ENCODE measurements around the gene KCNK18.

Gene KCNK18

DNA sequence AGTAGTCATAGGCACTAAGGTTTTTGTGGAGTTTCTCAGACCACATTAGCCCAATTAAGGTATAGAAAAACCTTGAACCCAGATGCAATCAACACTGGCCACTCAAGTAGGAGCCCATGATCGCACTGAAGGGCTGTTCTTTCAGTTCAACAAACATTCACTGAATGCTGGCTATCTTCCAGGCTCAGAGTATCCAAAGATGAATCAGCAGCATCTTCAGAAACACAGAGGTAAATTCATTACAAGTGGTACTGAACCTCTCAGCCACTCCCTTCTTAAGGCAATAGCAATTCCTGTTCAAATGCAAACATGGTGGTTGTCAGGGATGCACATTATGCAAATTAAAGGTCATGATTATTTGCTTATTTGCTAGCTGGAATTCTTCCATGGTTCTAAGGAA, 17.1 kb downstream of the KCNK18 start:
- no peak overlapping the region for H3K4me3 ChIP-seq (replicated peaks; ENCODE audit: low read depth, low read length)
- DNase-seq (ENCODE audit: low read depth): no peak
- TF ChIP-seq, protein P1, sequence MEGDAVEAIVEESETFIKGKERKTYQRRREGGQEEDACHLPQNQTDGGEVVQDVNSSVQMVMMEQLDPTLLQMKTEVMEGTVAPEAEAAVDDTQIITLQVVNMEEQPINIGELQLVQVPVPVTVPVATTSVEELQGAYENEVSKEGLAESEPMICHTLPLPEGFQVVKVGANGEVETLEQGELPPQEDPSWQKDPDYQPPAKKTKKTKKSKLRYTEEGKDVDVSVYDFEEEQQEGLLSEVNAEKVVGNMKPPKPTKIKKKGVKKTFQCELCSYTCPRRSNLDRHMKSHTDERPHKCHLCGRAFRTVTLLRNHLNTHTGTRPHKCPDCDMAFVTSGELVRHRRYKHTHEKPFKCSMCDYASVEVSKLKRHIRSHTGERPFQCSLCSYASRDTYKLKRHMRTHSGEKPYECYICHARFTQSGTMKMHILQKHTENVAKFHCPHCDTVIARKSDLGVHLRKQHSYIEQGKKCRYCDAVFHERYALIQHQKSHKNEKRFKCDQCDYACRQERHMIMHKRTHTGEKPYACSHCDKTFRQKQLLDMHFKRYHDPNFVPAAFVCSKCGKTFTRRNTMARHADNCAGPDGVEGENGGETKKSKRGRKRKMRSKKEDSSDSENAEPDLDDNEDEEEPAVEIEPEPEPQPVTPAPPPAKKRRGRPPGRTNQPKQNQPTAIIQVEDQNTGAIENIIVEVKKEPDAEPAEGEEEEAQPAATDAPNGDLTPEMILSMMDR (IDR thresholded peaks at IDR 0.05; ENCODE audit: low read length, missing control alignments): no peak

DNA sequence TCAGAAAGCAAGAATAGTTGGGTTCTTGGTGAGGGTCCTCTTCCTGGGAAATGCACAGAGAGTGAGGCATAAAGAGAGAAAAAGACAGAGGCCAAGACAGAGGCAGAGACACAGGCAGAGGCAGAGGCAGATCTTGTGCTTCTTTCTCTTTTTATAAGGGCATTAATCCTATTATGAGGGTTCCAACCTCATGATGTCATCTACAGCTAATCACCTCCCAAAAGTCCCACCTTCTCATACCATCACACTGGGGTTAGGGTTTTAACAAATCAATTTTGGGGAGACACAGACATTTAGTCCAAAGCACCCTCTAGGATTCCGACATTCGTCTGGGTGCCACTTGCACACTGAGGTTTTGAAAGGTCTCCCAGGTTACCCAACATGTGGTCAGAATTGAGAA, 17.8 kb downstream of the KCNK18 start:
- no peak overlapping the region for H3K4me3 ChIP-seq (replicated peaks; ENCODE audit: low read depth, low read length)
- TF ChIP-seq, protein P1 (IDR thresholded peaks at IDR 0.05; ENCODE audit: low read length, missing control alignments): no peak
- no peak for DNase-seq (ENCODE audit: low read depth)

DNA sequence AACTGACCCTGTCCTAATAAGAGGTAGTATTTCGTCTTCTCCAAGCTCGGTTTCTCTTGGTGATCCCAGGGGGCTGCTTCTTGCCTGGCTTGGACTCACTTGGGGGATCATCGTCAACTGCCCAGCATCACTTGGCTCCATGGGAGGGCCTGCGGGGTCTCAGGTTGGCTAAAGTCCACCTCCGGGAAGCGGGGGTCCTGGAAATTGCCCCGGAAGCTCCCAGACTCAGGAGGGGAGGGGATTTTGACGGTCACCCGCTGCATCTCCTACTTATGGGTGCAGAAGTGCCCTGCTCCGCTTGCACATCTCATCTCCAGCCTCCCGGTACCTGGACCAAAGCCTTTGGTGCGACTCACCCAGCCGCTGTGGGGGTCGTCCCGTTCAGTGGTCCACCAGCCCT, 18.7 kb downstream of the KCNK18 start:
- DNase-seq (ENCODE audit: low read depth): no peak
- TF ChIP-seq, protein P1 (IDR thresholded peaks at IDR 0.05; ENCODE audit: low read length, missing control alignments): no peak
- H3K4me3 ChIP-seq (replicated peaks; ENCODE audit: low read depth, low read length): peak overlapping the region; percentile 55

DNA sequence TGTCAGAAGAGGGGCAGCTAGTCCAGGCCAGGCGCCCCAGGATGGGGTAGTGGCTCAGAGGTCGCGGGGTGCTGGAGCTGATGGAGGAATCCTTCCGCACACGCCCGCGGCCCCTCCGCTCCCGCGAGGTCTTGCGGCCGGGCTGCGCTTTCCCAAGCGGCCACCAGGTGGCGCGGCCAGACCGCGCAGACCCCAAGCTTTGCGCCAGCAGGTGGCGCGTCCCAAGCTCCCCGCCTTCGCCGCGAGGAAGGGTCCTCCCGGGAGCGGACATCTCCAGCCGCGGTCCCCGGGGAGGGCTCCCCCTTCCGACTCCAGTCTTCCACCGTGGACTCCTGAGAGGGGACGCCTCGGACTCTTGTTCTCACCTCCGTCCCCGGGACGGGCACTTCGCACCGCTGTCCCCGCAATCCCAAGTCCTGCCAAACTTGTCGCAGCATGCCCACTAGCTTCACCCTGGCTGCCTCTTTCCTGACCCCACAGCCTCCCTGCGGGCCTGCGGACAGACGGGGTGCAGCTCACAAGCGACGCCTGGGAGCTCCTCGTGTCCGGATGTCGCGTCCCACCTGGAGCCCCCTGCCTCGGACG, 19.4 kb downstream of the KCNK18 start:
- TF ChIP-seq, protein P1 (IDR thresholded peaks at IDR 0.05; ENCODE audit: low read length, missing control alignments): peak; percentile 92
- peak; percentile 70 for DNase-seq (ENCODE audit: low read depth)
- H3K4me3 ChIP-seq (replicated peaks; ENCODE audit: low read depth, low read length): peak overlapping the region; percentile 55

DNA sequence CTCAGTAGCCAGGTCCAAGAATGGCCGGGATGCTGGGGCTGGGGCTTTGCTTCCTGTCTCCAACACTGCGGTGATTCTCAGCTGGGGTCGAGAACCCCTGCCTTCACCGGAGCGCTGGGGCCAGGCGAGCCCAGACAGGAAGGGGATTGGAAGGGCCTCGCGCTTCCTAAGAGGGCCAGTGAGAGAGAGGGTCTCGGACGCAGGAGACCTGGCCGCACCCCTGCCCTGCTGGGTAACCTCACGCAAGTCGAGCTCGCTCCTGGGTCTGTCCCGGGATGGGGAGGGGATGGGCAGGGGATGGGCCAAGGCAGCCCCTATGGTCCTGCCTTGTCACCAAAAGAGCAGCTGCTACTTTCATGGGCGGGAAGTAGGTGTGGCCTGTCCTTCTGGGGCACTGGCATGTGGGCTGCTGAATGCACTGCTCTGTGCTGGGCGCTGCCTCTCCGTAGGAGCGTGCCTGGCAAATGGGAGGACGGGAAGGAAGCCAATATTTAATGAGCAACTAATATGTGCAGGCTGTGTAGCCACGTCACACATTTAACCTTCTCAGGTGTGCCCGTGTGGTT, 20.0 kb downstream of the KCNK18 start:
- DNase-seq (ENCODE audit: low read depth): no peak
- TF ChIP-seq, protein P1 (IDR thresholded peaks at IDR 0.05; ENCODE audit: low read length, missing control alignments): no peak
- peak overlapping the region; percentile 55 for H3K4me3 ChIP-seq (replicated peaks; ENCODE audit: low read depth, low read length)

DNA sequence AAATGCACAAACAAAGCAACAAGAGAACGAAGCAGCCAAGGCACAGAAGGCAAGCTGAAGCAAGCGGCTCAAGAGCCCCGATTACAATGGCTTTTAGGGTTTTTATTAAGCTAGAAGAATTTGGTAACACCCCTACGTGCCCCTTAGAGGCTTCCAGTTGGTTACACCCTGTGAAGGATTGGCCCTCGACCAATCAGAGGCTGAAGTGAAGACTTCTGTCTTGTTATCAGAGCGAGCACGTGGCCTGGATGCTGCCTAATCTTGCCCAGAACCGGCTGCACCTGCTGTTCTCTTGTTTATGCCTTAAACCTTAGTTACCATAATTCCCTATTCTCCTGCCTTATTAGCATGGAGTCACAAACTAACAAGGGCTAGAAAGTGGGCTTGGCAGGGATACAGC, 21.4 kb downstream of the KCNK18 start:
- no peak for DNase-seq (ENCODE audit: low read depth)
- TF ChIP-seq, protein P1 (IDR thresholded peaks at IDR 0.05; ENCODE audit: low read length, missing control alignments): no peak

DNA sequence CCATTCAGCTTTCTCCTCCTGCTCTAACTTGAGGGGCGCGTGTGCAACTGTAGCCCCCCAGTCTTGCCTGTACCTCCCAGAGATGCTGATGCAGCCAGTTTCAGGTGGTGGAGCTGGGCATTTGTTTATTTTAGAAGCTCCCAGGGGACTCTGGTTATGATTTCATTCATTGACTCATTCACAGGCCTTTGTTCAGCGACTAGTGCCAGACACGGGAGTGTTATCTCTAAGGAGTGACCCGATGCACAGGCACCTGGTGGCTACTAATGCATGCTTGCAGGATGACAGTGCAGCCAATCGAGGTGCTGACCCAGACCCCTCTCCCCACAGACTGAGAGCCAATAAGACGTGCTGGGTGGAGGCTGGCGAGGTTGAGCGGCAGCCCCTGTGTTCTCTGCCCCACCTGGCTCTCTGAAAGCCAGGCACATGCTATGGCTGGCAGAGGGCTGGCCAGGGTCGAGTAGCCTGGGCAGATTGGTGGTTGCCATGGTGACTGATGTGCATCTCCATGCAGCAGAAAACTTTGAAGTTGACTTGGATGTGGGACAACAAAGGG, 23.9 kb downstream of the KCNK18 start:
- no peak overlapping the region for H3K4me3 ChIP-seq (replicated peaks; ENCODE audit: low read depth, low read length)
- no peak for DNase-seq (ENCODE audit: low read depth)
- TF ChIP-seq, protein P1 (IDR thresholded peaks at IDR 0.05; ENCODE audit: low read length, missing control alignments): no peak

More for the DNA sequence above, 21.4 kb downstream of the KCNK18 start:
- no peak overlapping the region for H3K4me3 ChIP-seq (replicated peaks; ENCODE audit: low read depth, low read length)

All from fibroblast of pulmonary artery (primary cell).